Parathyroid adenoma (tissue), 2 donors: ENCODE measurements around the gene NEO1.

Source experiments
- H2AFZ ChIP-seq: fragments of 300-600 bp; sonication (generic); one replicate; pipeline ENCODE4 v1.7.0; 2017; ENCODE audit warnings: antibody characterized with exemption, mild to moderate bottlenecking
- H3K27ac ChIP-seq: fragments of 300-600 bp; sonication (generic); one replicate; pipeline ENCODE4 v1.7.0; 2017
- H3K27me3 ChIP-seq: fragments of 300-600 bp; sonication (generic); one replicate; pipeline ENCODE4 v1.7.0; 2017; ENCODE audit warnings: low read length; ENCODE audit not compliant: control insufficient read depth, insufficient read depth
- H3K36me3 ChIP-seq: fragments of 300-600 bp; sonication (generic); one replicate; pipeline ENCODE4 v1.7.0; 2017; ENCODE audit warnings: low read length; ENCODE audit not compliant: control insufficient read depth, insufficient read depth
- H3K4me1 ChIP-seq: fragments of 300-600 bp; sonication (generic); one replicate; pipeline ENCODE4 v1.7.0; 2017; ENCODE audit warnings: control low read depth
- H3K4me2 ChIP-seq: fragments of 300-600 bp; sonication (generic); one replicate; pipeline ENCODE4 v1.7.0; 2017; ENCODE audit warnings: low read length
- H3K4me3 ChIP-seq: fragments of 300-600 bp; sonication (generic); one replicate; pipeline ENCODE4 v1.7.0; 2017; ENCODE audit warnings: low read depth, low read length
- H3K79me2 ChIP-seq: fragments of 300-600 bp; sonication (generic); one replicate; pipeline ENCODE4 v1.7.0; 2017; ENCODE audit warnings: control low read depth
- H3K9ac ChIP-seq: fragments of 300-600 bp; sonication (generic); one replicate; pipeline ENCODE4 v1.7.0; 2017; ENCODE audit warnings: mild to moderate bottlenecking
- H3K9me3 ChIP-seq: fragments of 300-600 bp; sonication (generic); one replicate; pipeline ENCODE4 v1.7.0; 2017; ENCODE audit warnings: low read length; ENCODE audit not compliant: control insufficient read depth
- CTCF ChIP-seq: fragments of 300-600 bp; sonication (generic); IDR thresholded peaks from one replicate; pipeline ENCODE4 v1.7.0; 2017; ENCODE audit warnings: antibody characterized with exemption, mild to moderate bottlenecking
- donor health status: primary hyperparathyroidism.

Gene NEO1

GRCh38 chr15:73326157-73326556 lies 273.9 kb downstream of the NEO1 start:
- Histone ChIP-seq H3K36me3 (no peaks in the 10 kb centered on the region), H3K4me2 (no peak overlapping the region), H2AFZ (no peak overlapping the region), H3K79me2 (no peaks in the 10 kb centered on the region), H3K4me1 (no peaks in the 10 kb centered on the region), H3K9ac (no peak overlapping the region), H3K4me3 (no peak overlapping the region), H3K27ac (no peak overlapping the region), H3K27me3 (no peaks in the 10 kb centered on the region), H3K9me3 (no peaks in the 10 kb centered on the region)
- TF ChIP-seq CTCF, result no peak

DNA sequence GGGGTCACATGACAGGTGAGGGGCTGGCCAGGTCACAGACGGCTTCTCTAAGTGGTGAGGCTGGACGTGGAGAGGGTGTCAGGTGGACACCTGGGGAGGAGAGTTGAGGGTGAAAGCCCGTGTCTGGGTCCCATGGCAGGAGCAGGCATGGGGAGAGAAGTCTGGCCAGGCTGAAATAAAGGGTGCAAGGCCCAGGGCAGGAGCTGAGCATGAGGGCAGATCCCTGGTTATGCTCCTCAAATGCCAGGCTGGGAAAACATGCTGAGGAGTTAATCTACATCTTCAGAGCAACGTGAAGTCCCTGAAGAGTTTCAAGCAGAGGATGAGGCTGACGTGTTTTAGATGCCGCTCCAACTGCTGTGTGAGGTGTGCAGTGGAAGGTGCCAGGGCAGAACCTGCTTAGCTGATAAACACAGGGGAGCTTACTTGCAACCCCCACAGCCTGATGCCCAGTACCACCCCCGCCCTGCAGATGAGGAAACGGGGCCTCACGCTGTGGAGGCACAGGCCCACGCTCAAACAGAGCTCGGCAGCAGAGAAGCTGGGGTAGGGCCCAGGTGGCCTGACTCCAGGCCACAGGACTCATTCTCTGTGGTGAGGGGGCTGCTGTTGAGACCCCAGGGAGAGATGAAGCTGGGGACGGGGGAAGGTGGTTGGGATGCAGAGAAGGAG lies 276.0 kb downstream of the NEO1 start:
- TF ChIP-seq CTCF, result no peak
- H3K4me2 ChIP-seq, result no peak overlapping the region
- H3K9ac ChIP-seq, result no peak overlapping the region
- H2AFZ ChIP-seq, result no peak overlapping the region
- H3K4me3 ChIP-seq, result no peak overlapping the region
- no peaks in the 10 kb centered on the region for H3K79me2 ChIP-seq
- H3K36me3 ChIP-seq, result no peaks in the 10 kb centered on the region
- H3K27ac ChIP-seq, result no peak overlapping the region
- H3K4me1 ChIP-seq, result no peaks in the 10 kb centered on the region
- no peaks in the 10 kb centered on the region for H3K27me3 ChIP-seq
- no peaks in the 10 kb centered on the region for H3K9me3 ChIP-seq

GRCh38 chr15:73328981-73329380 lies 276.7 kb downstream of the NEO1 start:
- no peaks in the 10 kb centered on the region for H3K27me3 ChIP-seq
- H2AFZ ChIP-seq, result no peak overlapping the region
- no peaks in the 10 kb centered on the region for H3K79me2 ChIP-seq
- no peaks in the 10 kb centered on the region for H3K4me1 ChIP-seq
- TF ChIP-seq CTCF, result no peak
- no peak overlapping the region for H3K27ac ChIP-seq
- no peak overlapping the region for H3K4me2 ChIP-seq
- H3K9ac ChIP-seq, result no peak overlapping the region
- H3K36me3 ChIP-seq, result no peaks in the 10 kb centered on the region
- H3K4me3 ChIP-seq, result no peak overlapping the region
- H3K9me3 ChIP-seq, result no peaks in the 10 kb centered on the region

- no peak overlapping the region for H3K4me3 ChIP-seq
Measured at GRCh38 chr15:73329501-73330200, 277.4 kb downstream of the NEO1 start.

More at GRCh38 chr15:73329501-73330200, 277.4 kb downstream of the NEO1 start:
- H3K79me2 ChIP-seq, result no peaks in the 10 kb centered on the region
- H2AFZ ChIP-seq, result no peak overlapping the region
- H3K36me3 ChIP-seq, result no peaks in the 10 kb centered on the region
- no peaks in the 10 kb centered on the region for H3K9me3 ChIP-seq
- no peak overlapping the region for H3K9ac ChIP-seq
- no peak overlapping the region for H3K27ac ChIP-seq
- no peaks in the 10 kb centered on the region for H3K4me1 ChIP-seq
- TF ChIP-seq CTCF, result no peak
- no peak overlapping the region for H3K4me2 ChIP-seq
- no peaks in the 10 kb centered on the region for H3K27me3 ChIP-seq
